ENCODE results near the gene ZNF428. TPM values are rescaled to one million over a fixed set of nuclear protein-coding genes. Genes with fewer than 3 reads are reported as not detected.
A peak's percentile ranks its signal among the peaks of the same experiment; 100 is the strongest.

ZNF428 gene
- total and polyA plus RNA-seq, 5 experiments from 2014 or later: 16.5 to 31.6 (median 20.6) TPM

DNA sequence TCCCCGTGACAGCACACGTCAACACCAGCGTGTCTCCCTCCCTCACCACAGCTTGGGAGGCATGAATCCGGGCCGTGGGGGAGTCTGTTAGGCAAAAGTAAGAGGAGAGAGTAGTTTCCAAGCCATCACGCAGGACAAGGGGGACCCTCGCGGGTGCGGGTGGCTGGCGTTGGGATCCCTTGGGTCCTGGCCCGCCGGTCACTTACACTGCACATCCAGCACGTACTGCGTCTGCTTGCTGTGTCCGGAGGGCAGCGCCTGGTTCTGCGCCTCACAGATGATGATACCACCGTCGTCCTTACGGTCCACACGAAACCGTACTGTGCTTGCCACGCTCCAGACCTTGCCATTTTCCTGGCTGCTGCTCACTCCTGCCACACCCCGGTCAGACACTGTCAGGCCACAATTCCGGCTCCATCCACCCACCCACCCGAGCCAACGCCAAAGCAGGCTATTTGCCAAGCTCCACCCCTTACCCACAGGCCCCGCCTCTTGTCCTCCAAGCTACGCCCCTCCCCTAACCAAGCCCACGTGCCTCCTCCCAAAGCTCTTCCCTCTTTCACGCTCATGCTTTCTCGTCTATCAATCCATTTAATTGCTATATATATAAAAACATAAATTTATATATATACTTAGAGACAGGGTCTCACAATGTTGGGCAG, 6.6 kb upstream of the ZNF428 start:
- POLR2A ChIA-PET: interaction anchor here (0.6 kb wide), 1 partner anchor 69 kb away, joined by 7 read pairs; no protein-coding TSS in a partner anchor
- H3K4me3 Mint-ChIP-seq: no peak overlapping the region
- peak overlapping the region in 3 of 10 donors; percentile 19 to 68 (median 56) for H3K27ac Mint-ChIP-seq
- no peak for ATAC-seq
- H3K27me3 Mint-ChIP-seq: peaks cover 2 to 18% (median 11%) of the 10 kb centered on the region in 5 donors
- H3K36me3 Mint-ChIP-seq: no peaks in the 10 kb centered on the region
- DNase-seq: no peak
- peaks cover 17 to 33% (median 24%) of the 10 kb centered on the region in 4 donors for H3K4me1 Mint-ChIP-seq
- no peaks in the 10 kb centered on the region for H3K9me3 Mint-ChIP-seq

DNA sequence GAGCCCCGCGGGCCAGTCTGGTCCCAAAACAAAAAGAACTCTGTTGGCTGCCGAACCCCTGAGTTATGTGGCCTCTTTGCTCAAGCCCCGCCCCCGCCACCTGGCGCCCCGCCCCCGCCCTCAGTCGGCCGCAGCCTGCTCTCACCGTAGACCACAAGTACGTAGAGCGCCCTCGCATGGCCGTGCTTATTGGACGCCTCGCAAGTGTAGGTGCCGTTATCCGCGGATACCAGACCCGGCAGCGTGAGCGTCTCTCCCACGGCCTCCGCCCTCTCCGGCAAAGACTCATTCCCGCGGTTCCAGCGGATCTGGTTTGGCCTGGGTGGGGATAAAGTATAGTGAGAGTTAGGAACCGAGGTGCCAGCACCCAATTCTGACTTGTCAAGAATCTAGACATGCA, 5.5 kb upstream of the ZNF428 start:
- Mint-ChIP-seq H3K4me3 (peak overlapping the region in 5 of 10 donors; percentile 25 to 75 (median 53)), H3K27me3 (peaks cover 2 to 18% (median 11%) of the 10 kb centered on the region in 5 donors), H3K36me3 (no peaks in the 10 kb centered on the region), H3K27ac (peak overlapping the region in 5 of 10 donors; percentile 50 to 75 (median 65)), H3K9me3 (no peaks in the 10 kb centered on the region), H3K4me1 (peaks cover 23 to 44% (median 34%) of the 10 kb centered on the region in 4 donors)
- POLR2A ChIA-PET: no interaction called here
- peak; percentile 73 to 91 (median 82) for DNase-seq
- peak; percentile 81 to 92 for ATAC-seq

DNA sequence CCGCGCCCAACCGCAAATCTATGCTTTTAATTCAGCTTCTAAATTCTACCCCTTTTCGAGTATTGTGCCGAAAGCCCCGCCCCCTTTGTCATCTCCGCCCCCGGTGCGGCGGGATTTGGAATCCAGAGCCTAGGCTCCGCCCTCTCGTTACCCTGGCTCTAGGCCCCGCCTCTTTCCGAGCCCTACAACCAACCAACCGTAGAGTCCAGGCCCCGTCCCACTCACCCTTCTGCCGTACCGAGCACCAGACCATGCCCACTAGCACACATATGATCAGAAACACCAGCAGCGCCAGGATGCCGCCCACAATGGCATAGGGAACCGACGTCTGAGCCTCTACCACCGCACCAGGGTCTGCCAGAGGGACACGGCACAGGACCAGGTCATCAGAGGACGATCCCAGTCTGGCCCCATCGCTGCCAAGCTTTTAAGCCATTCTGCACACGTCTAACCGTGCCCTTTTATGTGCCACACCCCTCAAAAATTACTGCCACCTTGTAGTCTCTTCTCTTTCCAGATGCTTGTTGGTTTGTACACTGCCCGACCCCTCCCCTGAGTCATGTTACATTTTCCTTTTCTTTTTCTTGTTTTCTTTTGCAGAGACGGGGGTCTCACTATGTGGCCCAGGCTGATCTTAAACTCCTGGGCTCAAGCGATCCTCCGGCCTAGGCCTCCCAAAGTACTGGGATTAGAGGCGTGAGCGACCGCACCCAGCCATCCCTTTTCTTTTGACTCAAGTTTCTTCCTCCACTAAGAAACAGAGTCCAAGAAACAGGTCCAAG, 4.7 kb upstream of the ZNF428 start:
- Mint-ChIP-seq H3K4me3 (no peak overlapping the region), H3K27ac (peak overlapping the region in 9 of 10 donors; percentile 22 to 77 (median 60))

DNA sequence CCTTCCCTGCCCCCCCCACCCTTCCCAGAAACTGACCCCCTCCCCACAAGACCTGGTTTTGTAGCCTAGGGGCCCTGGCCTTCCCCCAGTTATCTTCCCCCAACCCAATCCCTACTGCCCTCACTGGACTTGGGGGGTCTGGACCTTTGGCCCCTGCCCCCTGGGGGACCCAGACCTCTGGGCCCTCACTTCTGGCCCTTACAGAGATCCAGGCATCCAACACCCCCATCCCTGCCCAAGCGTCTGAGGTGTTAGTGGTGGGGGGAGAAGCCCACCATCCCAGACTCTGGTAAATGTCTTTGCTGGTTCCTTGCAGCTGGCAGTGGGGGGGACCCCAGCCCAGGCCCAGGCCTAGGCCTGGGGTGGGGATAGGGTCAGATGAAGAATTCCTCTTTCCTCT, 3.5 kb upstream of the ZNF428 start:
- H3K36me3 Mint-ChIP-seq: no peaks in the 10 kb centered on the region
- no peaks in the 10 kb centered on the region for H3K9me3 Mint-ChIP-seq
- no peak for DNase-seq
- H3K4me3 Mint-ChIP-seq: no peak overlapping the region
- H3K4me1 Mint-ChIP-seq: peaks cover 27 to 51% (median 43%) of the 10 kb centered on the region in 4 donors
- POLR2A ChIA-PET: interaction anchor here (1.6 kb wide), 1 partner anchor 26 kb away, joined by 5 read pairs; no protein-coding TSS in a partner anchor
- no peak for ATAC-seq
- peak overlapping the region in 3 of 10 donors; percentile 23 to 34 (median 31) for H3K27ac Mint-ChIP-seq
- peaks cover 2 to 16% (median 11%) of the 10 kb centered on the region in 5 donors for H3K27me3 Mint-ChIP-seq

More for the DNA sequence above, 4.7 kb upstream of the ZNF428 start:
- Mint-ChIP-seq H3K36me3 (no peaks in the 10 kb centered on the region), H3K4me1 (peaks cover 25 to 47% (median 39%) of the 10 kb centered on the region in 4 donors), H3K27me3 (peaks cover 2 to 18% (median 11%) of the 10 kb centered on the region in 5 donors), H3K9me3 (no peaks in the 10 kb centered on the region)
- DNase-seq: no peak
- POLR2A ChIA-PET: interaction anchor here (1.6 kb wide), 1 partner anchor 27 kb away, joined by 5 read pairs; no protein-coding TSS in a partner anchor
- no peak for ATAC-seq

DNA sequence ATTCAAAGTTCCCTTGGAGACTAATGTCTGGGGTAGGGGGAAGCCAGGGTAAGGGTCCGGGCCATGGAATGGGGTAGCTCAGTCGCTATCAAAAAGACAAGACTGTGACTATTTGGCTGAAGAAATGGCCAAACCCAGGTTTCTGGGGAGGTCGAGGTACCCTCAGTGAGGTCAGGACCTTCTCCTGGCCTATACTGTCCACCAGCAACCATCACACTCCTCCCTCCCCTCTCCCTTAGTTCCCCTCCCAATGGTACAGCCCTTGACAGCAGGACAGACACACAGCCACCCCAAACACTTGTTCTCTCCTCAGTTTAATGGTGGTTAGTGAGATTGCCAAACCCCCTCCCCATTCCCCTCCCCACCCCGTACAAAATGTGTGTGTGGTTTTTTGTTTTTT, 2.6 kb upstream of the ZNF428 start:
- Mint-ChIP-seq H3K4me1 (peaks cover 25 to 50% (median 42%) of the 10 kb centered on the region in 4 donors), H3K4me3 (no peak overlapping the region), H3K9me3 (no peaks in the 10 kb centered on the region), H3K27me3 (peaks cover 2 to 9% (median 6%) of the 10 kb centered on the region in 5 donors), H3K36me3 (no peaks in the 10 kb centered on the region), H3K27ac (peak overlapping the region in 5 of 10 donors; percentile 10 to 88 (median 62))
- POLR2A ChIA-PET: no interaction called here
- DNase-seq (no peak), ATAC-seq (no peak)

DNA sequence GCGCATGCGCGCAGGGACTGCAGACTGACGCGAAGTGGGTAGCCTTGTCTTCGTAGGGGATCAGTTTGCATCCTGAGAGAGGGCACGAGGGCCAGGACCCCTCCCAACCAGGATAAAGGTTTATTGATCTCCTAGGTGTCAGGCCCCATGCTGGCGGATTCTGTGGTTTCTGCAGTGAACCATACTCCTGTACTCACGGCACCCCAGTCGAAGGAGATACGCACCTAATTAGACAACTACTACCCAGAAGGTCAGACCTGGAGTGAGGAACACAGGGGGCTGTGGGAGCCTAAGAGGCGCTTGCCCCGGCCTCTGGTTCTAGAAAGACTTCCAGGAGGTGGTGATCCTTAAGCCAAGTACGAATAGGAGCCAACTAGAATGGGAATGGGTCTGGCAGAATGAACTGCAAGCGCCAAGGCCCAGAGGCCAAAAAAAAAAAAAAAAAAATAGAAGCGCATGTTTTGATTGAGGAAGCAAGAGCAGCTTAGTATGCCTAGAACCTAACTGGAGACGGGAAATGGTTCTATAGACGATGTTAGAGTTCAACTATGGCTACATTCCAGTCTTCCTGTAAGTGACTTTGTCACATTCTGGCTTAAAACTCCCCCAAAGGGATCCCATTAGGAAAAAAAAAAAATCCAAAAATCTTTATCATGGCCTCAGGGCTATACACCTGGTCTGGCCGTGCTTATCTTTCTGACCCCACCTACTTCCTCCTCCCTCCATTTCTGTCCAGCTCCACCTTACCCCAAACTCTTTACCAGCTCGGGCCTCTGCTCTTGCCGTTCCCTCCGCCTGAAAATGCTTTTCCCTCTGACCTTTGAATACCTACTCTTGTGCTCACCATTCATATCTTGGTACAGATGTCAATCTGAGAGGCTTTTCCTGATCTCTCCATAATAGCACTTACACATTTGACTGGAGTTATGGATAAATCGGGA, 902 bp upstream of the ZNF428 start:
- Mint-ChIP-seq H3K4me3 (peak overlapping the region; percentile 95 to 99 (median 98)), H3K9me3 (no peaks in the 10 kb centered on the region), H3K4me1 (peaks cover 21 to 52% (median 48%) of the 10 kb centered on the region in 4 donors), H3K27ac (peak overlapping the region; percentile 94 to 99 (median 98)), H3K36me3 (no peaks in the 10 kb centered on the region), H3K27me3 (no peaks in the 10 kb centered on the region)
- ATAC-seq: peak in 1 of 2 donors; percentile 20
- POLR2A ChIA-PET: interaction anchor here (0.6 to 1.3 kb wide), 8 partner anchors 9 to 112 kb away, joined by 3 to 7 read pairs (median 3); partner anchors contain the start of genes IRGQ and ZNF576
- DNase-seq: peak in 7 of 10 donors; percentile 78 to 94 (median 81)

DNA sequence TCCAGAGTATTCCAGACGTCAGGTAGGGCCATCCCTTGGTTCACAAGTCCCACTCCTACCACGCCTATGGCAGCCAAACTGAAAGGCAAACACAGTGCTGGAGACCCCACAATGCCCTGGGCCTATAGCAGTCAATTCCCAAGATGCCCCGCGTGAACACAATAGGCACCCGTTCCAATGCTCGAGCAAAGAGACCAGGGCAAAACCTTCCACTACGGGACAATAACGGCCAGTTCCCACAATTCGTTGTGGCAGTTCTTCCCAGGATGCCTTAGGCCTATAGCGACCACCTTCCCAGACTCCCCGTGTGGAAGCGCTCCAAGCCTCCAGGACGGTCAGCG, 538 bp downstream of the ZNF428 start:
- DNase-seq (peak in 6 of 10 donors; percentile 13 to 40 (median 32)), ATAC-seq (peak; percentile 13 to 38)
- no peaks in the 10 kb centered on the region for H3K9me3 Mint-ChIP-seq
- peak overlapping the region; percentile 95 to 99 (median 98) for H3K4me3 Mint-ChIP-seq
- H3K4me1 Mint-ChIP-seq: peaks cover 21 to 54% (median 38%) of the 10 kb centered on the region in 4 donors
- H3K27ac Mint-ChIP-seq: peak overlapping the region; percentile 92 to 99 (median 96)
- peaks cover 0 to 5% (median 0%) of the 10 kb centered on the region in 3 donors for H3K36me3 Mint-ChIP-seq
- H3K27me3 Mint-ChIP-seq: no peaks in the 10 kb centered on the region
- POLR2A ChIA-PET: interaction anchor here (2.1 kb wide), 1 partner anchor 22 kb away, joined by 15 read pairs; the partner anchor contains the start of gene ZNF576

DNA sequence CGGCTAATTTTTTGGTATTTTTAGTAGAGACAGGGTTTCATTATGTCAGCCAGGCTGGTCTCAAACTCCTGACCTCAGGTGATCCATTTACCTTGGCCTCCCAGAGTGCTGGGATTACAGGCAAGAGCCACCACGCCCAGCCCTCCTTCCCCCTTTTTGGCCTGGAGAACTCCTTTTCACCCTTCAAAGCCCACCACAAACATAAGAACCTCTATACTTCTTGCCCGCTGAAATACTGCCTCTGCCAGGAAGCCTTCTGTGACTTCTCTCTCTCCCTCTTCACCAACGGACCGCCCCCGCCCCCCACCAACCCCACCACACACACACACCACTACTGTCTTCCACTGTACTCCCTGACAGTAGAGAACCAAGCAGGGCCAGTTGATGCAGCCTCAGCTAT, 2.5 kb downstream of the ZNF428 start:
- peaks cover 35 to 71% (median 49%) of the 10 kb centered on the region in 4 donors for H3K4me1 Mint-ChIP-seq
- peak overlapping the region in 2 of 10 donors; percentile 61 to 79 for H3K27ac Mint-ChIP-seq
- no peak for DNase-seq
- ATAC-seq: no peak
- peak overlapping the region in 2 of 10 donors; percentile 41 to 50 for H3K4me3 Mint-ChIP-seq
- POLR2A ChIA-PET: interaction anchor here (0.6 to 3.1 kb wide), 4 partner anchors 10 to 1945 kb away, joined by 6 to 12 read pairs (median 8); no protein-coding TSS in a partner anchor
- H3K9me3 Mint-ChIP-seq: no peaks in the 10 kb centered on the region
- H3K36me3 Mint-ChIP-seq: peaks cover 0 to 24% (median 7%) of the 10 kb centered on the region in 3 donors
- no peaks in the 10 kb centered on the region for H3K27me3 Mint-ChIP-seq

DNA sequence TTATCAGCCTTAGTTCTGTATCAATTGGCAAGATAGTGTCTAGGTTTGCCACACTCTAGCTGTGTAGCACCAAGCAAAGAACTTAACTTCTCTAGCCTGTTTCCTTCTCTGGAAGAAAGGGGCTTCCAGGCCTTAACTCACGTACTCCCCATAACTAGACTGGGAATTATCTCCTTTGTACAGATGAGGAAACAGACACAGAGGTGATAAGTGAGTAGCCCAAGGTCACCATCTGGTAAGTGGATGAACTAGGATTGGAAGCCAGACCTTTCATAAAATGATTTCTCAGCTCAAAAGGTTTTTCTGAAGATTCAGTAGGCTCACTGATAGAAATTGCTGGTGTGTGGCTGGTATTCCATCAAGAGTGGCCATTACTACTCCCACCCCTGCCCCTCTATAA, 3.1 kb downstream of the ZNF428 start:
- peaks cover 0 to 30% (median 10%) of the 10 kb centered on the region in 3 donors for H3K36me3 Mint-ChIP-seq
- POLR2A ChIA-PET: interaction anchor here (0.6 to 3.1 kb wide), 2 partner anchors 10 to 1946 kb away, joined by 7 to 12 read pairs; no protein-coding TSS in a partner anchor
- peak overlapping the region in 4 of 10 donors; percentile 22 to 71 (median 46) for H3K27ac Mint-ChIP-seq
- H3K27me3 Mint-ChIP-seq: no peaks in the 10 kb centered on the region
- H3K4me3 Mint-ChIP-seq: no peak overlapping the region
- peaks cover 39 to 70% (median 51%) of the 10 kb centered on the region in 4 donors for H3K4me1 Mint-ChIP-seq
- DNase-seq (no peak), ATAC-seq (no peak)
- no peaks in the 10 kb centered on the region for H3K9me3 Mint-ChIP-seq

DNA sequence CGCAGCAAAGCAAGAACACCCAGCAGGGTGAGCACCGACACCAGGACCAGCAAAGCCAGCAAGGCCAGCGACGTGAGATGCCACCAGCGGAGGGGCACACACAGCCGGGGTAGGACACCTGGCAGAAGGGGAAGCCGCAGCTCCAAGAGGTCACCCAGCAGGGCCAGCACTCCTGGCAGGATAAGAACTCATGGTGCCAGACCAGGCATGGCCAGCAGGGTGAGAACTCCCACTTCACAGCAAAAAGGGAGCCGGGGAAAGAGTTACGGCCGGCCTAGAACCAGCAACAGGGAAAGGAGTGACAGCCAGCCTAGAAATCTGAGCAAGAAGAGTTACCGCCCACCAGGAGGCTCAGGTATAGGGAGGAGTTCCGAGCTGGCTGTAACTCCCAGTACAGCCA, 7.1 kb downstream of the ZNF428 start:
- no peak for DNase-seq
- ATAC-seq: no peak
- Mint-ChIP-seq H3K4me3 (no peak overlapping the region), H3K36me3 (peaks cover 0 to 50% (median 10%) of the 10 kb centered on the region in 3 donors), H3K4me1 (peaks cover 28 to 63% (median 50%) of the 10 kb centered on the region in 4 donors), H3K27ac (peak overlapping the region in 4 of 10 donors; percentile 43 to 82 (median 61)), H3K27me3 (no peaks in the 10 kb centered on the region), H3K9me3 (no peaks in the 10 kb centered on the region)
- POLR2A ChIA-PET: no interaction called here

DNA sequence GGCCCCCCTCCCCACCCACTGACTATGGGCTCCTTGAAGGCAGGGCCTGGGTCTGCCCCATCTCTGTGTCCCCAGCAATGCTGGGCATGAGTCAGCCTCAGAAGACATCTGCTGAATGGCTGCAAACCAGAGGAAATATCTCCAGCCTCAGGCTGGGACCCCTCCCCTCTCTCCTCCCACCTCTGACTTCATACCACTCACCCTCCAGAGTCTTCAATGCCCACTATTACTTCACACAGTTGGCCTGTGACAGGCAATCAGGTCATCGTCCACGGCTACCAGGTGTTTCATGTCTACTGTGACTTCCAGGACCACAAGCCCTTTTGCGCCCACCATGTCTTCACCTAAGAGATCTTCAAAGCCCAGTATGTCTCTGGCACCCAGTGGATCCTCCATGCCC, 7.6 kb downstream of the ZNF428 start, which contains the start of gene SRRM5:
SRRM5 (plus strand) TSS at position 301 of the 400 bp plus-strand sequence; CDS start at position 335, 34 bp downstream.
- Mint-ChIP-seq H3K4me1 (peaks cover 27 to 64% (median 51%) of the 10 kb centered on the region in 4 donors), H3K9me3 (no peaks in the 10 kb centered on the region), H3K27ac (peak within 1 kb of the TSS in 9 of 10 donors; percentile 43 to 86 (median 73)), H3K27me3 (no peaks in the 10 kb centered on the region), H3K4me3 (peak within 1 kb of the TSS in 1 of 10 donors; percentile 22), H3K36me3 (peaks cover 0 to 54% (median 10%) of the 10 kb centered on the region in 3 donors)
- DNase-seq: no peak
- POLR2A ChIA-PET: interaction anchor here (0.7 kb wide), 1 partner anchor 8 kb away, joined by 4 read pairs; no protein-coding TSS in a partner anchor
- no peak for ATAC-seq
